ENCODE results near the gene FMO5.

Gene FMO5, protein sequence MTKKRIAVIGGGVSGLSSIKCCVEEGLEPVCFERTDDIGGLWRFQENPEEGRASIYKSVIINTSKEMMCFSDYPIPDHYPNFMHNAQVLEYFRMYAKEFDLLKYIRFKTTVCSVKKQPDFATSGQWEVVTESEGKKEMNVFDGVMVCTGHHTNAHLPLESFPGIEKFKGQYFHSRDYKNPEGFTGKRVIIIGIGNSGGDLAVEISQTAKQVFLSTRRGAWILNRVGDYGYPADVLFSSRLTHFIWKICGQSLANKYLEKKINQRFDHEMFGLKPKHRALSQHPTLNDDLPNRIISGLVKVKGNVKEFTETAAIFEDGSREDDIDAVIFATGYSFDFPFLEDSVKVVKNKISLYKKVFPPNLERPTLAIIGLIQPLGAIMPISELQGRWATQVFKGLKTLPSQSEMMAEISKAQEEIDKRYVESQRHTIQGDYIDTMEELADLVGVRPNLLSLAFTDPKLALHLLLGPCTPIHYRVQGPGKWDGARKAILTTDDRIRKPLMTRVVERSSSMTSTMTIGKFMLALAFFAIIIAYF

DNA sequence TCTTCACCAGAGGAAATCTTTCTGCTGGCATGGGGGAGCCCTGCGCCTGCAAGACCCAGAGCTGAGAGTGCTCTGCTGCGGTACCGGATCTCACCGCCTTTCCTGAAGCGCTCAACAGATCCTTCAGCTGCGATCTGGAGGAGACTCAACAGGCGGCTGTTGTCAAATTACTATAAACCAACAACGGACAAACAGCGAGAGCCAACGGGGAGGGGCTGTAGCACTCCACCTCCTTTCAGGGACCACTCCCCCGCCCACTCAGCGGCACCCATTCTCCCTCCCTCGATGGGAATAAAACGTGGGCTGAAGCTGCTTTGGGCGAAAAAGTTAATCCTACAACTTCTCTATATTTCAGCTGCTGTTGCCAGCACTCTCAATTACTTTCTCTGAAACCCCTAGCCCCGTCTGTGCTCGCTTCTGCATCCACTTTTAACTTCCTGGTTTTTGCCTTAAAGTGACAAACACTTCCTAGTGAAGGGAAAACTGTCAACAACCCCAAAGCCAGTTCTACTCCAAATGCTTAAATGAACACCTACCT, at the start of gene FMO5:
FMO5 (minus strand) TSS at position 147 of the 538 bp plus-strand sequence. CDS start 310 bp downstream, outside the sequence.
- in situ Hi-C loops (cut with MboI; ENCODE audit: low sequenced_read_pairs), result no loop called here

DNA sequence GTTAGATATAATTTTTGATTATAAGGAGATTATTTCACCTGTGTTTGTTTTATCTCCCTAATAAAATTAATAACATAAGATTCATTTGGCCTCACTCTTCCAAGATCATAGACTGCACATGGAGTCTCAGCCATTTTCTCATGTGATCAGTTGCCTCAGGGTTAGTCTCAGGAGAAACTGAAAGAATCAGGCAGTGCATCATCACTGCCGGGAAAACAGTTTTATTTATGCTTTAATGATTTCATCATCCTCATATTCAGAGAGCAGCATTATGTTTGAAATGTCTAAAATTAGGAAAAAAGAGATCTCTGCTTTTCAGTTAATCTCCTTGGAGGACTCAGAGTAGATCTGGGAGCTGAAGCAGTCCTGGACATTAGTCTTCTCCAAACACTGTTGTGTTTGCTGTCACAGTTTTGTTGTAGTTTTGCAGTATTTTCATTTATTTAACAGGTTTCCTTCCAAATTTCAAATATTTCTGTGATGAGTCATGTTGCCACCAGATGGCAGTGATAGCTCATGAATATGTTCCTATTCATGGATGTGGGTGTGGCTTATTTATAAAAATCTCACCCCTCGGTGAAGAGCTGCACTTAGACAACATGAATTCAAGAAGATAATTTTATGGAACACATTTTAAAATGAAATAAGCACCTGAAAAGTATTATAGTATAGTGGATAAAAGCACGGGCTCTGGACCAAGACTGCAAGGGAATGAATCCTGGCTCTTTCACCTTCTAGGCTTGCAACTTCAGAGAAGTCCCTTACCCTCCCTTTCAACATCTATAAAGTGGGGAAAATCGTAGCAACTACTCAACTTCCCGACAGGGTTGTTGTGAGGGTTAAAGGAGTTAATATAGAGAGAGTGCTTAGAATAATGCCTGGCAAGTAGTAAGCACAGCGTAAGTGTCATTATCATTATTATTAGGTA, 48.5 kb upstream of the FMO5 start:
- in situ Hi-C loops (cut with MboI; ENCODE audit: low sequenced_read_pairs), result no loop called here

DNA sequence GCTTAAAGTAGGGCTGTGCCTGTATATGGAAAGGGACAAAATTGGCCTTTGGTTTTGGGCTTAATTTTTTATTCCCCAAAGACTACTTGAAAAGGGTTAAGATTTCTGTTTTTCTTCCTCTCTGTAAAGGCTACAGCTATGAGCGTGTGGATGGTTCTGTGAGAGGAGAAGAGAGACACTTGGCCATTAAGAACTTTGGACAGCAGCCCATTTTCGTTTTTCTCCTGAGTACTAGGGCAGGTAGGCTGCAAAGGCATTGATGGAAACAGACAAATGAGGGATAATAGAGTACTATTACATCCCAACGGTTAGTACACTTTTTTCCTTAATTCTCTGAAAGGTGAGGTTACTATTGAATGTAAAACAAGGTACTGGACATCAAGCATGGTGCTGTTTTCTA, 46.9 kb upstream of the FMO5 start:
- in situ Hi-C loops (cut with MboI; ENCODE audit: low sequenced_read_pairs), result no loop called here

DNA sequence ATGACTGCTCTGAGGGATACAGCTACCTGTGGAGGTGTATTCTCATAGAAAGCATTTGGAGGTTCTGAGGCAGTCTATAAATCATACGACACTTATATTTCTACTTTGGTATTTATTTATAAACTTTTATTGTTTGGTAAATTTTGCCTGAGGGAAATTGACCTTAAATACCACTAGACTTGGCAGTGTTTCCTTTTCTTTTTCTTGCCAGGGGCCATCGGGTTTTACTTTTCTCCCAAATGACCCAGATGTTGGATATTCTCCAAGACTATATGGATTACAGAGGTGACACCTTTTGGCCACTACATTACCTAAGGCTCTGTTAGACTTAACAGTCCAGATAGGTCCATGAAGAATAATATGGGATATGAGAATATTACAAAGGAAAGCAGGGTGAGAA, 45.6 kb upstream of the FMO5 start:
- in situ Hi-C loops (cut with MboI; ENCODE audit: low sequenced_read_pairs), result no loop called here

DNA sequence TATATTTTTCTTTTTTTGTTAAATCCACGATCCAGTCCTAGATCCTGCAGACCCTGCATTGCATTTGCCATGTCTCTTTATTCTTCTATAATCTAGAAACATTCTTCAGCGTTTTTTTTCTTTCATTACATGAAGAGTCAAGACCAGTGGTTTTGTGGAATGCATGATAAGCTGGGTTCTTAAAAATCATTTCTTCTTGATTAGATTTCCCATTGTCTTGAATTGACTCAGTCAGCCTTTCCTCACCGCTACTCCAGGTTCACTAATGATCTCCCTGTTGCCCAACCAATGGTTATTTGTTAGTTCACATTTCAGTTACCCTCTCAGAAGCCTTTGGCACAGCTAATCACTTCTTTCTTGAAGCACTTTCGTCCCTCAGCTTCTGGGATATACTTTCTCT, 42.6 kb upstream of the FMO5 start:
- in situ Hi-C loops (cut with MboI; ENCODE audit: low sequenced_read_pairs), result no loop called here

DNA sequence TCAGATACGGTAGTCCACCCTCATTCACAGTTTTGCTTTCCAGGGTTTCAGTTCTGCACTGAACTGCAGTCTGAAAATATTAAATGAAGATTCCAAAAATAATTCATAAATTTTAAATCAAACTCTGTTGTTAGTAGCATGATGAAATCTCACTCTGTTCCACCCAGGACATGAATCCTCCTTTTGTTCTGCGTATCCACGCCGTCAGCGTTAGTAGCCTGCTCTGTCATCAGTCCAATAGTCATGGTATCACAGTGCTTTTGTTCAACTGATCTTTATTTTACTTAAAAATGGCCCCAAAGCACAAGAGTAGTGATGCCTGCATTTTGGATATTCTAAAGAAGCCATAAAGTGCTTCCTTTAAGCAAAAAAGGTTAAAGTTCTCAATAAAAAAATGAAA, 41.2 kb upstream of the FMO5 start:
- in situ Hi-C loops (cut with MboI; ENCODE audit: low sequenced_read_pairs), result no loop called here

DNA sequence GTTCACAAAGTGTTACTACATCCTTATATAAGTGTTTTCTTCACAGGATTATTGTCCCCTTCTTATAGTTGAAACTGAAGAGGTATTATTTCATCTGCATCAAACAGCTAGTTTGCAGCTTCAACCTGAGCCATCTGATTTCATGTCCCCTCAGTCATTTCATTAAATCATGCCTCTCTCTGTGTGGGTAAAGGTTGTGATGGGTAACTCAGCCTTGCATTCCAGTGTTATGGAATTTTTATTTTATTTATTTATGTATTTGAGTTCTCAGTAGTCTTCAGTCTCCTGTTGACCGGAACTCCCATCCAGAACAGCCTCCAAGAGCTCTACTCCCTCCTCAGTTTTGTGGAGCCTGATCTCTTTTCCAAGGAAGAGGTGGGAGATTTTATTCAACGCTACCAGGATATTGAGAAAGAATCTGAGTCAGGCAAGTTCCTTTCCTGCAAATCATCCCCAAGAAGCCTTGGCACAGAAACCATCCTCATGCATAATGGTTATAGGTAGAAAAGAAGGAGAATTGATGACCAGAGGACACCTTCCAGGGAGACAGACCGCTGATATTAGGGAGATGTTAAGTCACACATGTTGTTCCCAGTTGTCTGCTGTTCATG, 39.1 kb upstream of the FMO5 start:
- in situ Hi-C loops (cut with MboI; ENCODE audit: low sequenced_read_pairs), result no loop called here

DNA sequence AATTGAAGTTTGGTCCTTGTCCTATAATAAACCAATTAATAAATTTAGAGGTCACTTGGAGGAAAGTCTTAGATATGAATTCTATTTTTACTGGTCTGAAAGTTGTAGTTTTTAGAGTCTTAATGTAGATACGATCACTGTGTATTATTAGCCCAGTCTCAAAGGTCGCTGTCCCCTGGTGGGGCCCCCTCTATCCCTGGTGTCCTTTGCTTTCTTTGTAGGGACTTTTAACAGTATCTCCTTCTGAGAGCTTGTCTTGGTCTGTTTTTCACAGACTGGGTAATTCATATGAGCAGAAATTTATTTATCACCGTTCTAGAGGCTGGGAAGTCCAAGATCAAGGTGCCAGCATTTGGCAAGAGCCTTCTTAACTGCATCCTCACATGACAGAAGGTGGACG, 35.8 kb upstream of the FMO5 start:
- in situ Hi-C loops (cut with MboI; ENCODE audit: low sequenced_read_pairs), result no loop called here

DNA sequence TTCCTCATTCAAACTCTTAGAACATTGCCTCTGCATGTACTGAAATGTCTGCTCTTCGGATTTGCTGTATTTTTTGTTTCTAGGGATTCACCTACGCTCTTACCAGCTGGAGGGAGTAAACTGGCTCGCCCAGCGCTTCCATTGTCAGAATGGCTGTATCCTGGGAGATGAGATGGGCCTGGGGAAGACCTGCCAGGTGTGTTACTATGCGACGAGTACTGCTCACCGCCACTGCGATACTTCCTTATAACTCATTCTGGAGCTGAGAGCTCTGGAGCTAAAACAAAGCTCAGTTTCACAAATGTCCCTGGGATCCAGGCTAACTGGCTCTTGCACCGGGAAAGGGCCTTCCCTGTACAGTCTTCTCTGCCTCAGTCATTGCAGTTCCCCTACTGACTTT, 27.4 kb upstream of the FMO5 start:
- in situ Hi-C loops (cut with MboI; ENCODE audit: low sequenced_read_pairs), result no loop called here

DNA sequence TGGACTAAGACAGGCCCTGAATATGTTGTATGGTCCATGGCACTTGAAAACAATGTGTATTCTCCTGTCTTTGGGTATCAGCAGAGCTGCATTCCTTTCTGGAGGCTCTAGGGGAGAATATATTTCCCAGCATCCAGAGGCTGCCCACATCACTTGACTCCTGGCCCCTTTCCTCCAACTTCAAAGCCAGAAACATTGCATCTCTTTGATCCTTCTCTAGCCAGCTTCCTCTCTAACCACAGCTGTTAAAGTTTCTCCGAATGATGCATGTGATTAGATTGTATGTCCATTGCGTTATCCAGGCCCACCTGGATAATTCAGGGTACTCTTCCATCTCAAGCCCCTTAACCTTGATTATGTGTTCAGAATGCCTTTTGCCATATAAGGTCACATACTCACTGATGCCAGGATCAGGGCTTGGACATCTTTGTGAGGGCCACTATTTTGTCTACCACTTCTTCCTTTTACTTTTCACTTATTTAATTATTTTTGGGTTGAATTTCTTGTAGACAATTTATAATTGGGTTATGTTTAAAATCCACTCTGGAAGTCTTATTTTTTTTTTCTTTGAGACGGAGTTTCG, 22.6 kb upstream of the FMO5 start:
- in situ Hi-C loops (cut with MboI; ENCODE audit: low sequenced_read_pairs), result loop anchor here (10.0 kb wide), 1 partner anchor 73 kb away; the partner anchor contains the start of gene PRKAB2

DNA sequence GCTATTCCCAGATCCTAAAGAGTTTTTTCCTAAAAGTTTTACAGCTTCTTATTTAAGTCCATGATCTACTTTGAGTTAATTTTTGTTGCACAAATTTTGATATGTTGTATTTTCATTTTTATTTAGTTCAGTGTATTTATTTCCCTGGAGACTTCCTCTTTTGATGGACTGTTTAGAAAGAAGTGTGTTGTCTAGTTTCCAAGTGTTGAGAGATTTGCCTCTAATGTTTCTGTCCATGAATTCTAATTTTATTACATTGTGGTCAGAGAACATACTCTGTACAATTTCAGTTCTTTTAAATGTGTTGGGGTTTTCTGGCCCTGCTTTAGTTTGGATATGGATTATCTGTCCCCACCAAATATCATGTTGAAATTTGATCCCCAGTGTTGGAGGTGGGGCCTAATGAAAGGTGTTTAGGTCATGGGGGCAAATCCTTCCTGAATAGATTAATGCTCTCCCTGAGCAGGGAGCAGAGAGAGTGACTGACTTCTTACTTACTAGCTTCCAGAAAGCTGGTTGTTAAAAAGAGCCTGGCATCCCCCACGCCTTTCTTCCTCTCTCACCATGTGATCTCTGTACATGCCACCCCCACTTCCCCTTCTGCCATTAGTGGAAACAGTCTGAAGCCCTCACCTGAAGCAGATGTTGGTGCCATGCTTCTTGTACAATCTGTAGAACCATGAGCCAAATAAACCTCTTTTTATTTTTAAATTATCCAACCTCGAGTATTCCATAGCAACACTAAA, 21.9 kb upstream of the FMO5 start:
- in situ Hi-C loops (cut with MboI; ENCODE audit: low sequenced_read_pairs), result loop anchor here (10.0 kb wide), 1 partner anchor 72 kb away; the partner anchor contains the start of gene PRKAB2

DNA sequence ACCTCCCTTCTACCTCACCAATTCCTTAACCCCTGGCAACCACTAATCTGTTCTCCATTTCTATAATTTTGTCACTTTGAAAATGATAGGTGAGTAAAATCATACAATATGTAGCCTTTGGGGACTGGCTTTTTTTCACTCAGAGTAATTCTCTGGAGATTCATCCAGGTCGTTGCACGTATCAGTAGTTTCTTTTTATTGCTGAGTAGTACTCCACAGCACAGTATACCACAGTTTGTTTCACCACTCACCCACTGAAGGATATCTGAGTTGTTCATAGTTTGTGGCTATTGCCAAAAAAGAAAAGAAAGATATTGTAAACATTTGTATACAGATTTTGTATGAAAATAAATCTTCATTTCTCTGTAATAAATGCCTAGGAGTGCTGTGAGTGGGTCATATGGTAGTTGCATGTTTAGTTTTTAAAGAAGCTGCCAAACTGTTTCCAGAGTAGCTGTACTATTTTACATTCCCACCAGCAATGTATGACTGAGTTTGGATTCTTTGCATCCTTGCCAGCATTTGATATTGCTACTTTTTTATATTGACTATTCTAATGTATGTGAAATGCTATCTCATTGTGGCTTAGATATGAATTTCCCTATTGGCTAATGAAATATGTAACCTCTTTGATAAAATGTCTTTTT, 21.0 kb upstream of the FMO5 start:
- in situ Hi-C loops (cut with MboI; ENCODE audit: low sequenced_read_pairs), result loop anchor here (10.0 kb wide), 1 partner anchor 71 kb away; the partner anchor contains the start of gene PRKAB2

DNA sequence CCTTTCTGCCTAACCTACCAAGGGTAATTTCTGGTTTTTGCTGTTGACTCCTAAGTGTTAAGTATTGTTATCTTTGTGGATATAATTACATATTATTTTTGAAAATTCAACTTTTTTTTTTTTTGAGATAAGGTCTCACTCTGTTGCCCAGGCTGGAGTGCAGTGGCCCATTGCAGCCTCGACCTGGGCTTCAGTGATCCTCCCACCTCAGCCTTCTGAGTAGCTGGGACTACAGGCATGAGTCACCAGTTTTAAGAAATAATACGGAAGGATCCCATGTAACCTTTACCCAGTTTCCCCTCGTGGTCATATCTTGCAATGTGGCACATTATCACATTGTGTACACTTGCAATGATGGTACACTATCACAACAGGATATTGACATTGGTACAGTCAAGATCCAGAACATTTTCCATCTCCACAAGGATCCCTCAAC, 20.5 kb upstream of the FMO5 start:
- in situ Hi-C loops (cut with MboI; ENCODE audit: low sequenced_read_pairs), result loop anchor here (10.0 kb wide), 1 partner anchor 71 kb away; the partner anchor contains the start of gene PRKAB2

DNA sequence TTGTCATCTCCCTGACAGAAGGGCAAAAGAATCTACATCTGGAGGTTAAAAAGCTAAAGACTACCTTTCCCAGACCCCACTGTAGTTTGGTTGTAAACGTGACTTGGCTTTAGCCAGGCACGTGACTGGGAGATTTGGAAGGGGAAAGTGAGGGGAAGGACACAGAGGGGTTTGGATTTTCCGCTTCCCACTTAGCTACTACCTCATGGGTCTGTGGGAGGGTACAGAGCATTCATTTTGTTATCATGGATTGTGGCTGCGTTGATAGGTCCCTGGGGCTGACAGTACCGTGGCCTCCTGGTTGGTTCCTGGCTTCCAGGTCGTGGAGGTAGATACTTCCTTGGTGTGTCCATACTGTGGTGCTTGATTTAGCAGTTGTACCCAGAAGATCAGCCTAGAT, 20.0 kb upstream of the FMO5 start:
- in situ Hi-C loops (cut with MboI; ENCODE audit: low sequenced_read_pairs), result loop anchor here (10.0 kb wide), 1 partner anchor 70 kb away; the partner anchor contains the start of gene PRKAB2

DNA sequence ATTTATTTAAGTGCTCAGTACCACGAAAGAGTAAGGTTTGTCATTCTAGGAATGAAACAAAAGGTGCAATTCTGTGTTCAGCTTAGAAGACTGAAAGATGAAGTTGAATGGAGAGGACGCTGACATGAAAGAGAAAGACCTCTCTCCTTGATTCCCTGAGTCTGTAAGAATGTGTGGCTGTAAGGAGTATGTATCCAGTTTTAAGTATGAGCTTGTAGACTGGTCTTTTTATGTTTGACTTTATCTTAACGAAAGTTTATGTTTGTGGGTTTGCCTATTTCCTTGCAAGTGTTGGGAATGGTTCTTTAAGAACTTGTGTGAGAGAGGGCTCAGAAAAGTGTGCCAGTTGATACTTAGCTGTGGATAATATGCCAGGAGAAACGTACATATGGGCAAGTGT, 18.7 kb upstream of the FMO5 start:
- in situ Hi-C loops (cut with MboI; ENCODE audit: low sequenced_read_pairs), result loop anchor here (10.0 kb wide), 1 partner anchor 69 kb away; the partner anchor contains the start of gene PRKAB2

DNA sequence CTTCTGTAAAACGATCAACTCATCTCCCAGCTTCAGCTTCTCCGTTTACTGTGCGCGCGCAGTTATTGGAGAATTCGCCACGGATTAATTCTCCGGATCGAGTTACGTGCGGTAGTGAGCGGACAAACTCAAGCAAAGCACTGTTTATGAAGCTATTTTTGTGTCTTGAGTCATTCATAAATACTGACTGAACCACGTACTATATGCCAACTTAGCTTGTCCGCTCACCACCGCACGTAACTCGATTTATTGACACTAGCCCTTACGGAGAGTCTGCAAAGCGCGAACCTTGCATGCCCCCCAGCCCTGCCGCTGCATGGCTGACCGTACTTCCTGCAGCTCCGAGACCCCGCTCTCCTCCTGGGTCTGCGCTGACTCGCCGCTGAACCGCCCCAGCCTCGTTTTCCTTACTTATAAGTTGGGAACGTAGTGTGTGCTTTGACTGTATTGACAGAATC, 18.1 kb upstream of the FMO5 start:
- in situ Hi-C loops (cut with MboI; ENCODE audit: low sequenced_read_pairs), result loop anchor here (10.0 kb wide), 1 partner anchor 68 kb away; the partner anchor contains the start of gene PRKAB2

DNA sequence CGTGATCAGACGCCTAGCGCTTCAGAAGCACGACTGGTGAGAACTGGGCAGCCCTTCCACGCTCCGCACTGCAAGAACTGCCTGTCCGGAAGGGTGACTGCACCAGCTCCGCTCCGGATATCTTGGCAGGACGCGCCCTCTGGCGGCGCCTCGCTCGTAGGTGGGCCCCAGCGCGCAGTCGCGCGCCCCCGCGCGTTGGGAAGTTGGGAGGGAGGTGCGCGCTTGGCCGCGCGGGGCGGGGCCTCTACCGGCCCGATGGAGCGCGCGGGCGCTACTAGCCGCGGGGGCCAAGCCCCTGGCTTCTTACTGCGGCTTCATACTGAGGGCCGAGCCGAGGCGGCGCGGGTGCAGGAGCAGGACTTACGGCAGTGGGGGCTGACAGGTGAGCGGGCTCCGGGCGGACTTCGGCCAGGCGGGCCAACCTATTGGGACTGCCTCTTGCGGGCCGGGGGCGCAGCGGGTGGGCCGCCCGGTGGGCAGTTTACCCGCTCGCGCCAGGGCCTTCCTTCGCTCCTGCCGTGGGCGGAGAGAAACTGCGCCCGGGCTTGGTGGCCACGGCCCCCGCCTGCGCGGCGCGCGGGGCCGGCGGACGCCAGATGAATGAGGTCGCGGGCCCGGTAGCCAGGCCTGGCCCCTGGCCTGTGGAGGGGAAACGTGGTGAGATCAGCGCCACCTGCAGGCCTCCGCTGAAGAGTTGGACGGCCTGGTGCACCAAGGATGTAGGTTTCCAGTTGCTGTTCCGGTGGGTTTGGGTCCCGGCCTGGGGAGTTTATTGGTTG, 17.5 kb upstream of the FMO5 start, which contains the start of gene CHD1L:
CHD1L (plus strand) TSS at position 236 of the 779 bp plus-strand sequence; CDS start at position 256, 20 bp downstream.
- in situ Hi-C loops (cut with MboI; ENCODE audit: low sequenced_read_pairs), result loop anchor here (10.0 kb wide), 1 partner anchor 68 kb away; the partner anchor contains the start of gene PRKAB2
